Measurements from ENCODE around the gene SPAG9.

Gene SPAG9

GRCh38 chr17:51121620-51122472, 1.2 kb upstream of the SPAG9 start:
- no peaks in the 10 kb centered on the region for H3K9me3 ChIP-seq (ENCODE audit: control insufficient read depth, insufficient read depth, low read depth, low read length)
- CTCF ChIA-PET: interaction anchor here (0.6 to 1.8 kb wide), 5 partner anchors 31 to 270 kb away, joined by 4 to 9 read pairs (median 5); partner anchors contain the start of gene NME1
- peak overlapping the region; percentile 61 for H3K4me3 ChIP-seq (ENCODE audit: low read depth, low read length)
- peak overlapping the region; percentile 95 for H3K27ac ChIP-seq (ENCODE audit: extremely low read depth, low read depth, low read length)
- POLR2A ChIA-PET: interaction anchor here (1.0 to 2.7 kb wide), 9 partner anchors 8 to 339 kb away, joined by 3 to 23 read pairs (median 5); partner anchors contain the start of genes NME1, NME2 and TOB1
- peaks cover 14% of the 10 kb centered on the region for H3K4me1 ChIP-seq (ENCODE audit: control insufficient read depth, insufficient read depth, low read length)
- H3K36me3 ChIP-seq (ENCODE audit: control insufficient read depth in 2 of 2, insufficient read depth in 1 of 2, low read length in 2 of 2): no peaks in the 10 kb centered on the region
- TF ChIP-seq ZNF580 (tag by site-specific recombination; IDR thresholded peaks at IDR 0.05) (peak; percentile 52), TSHZ1 (tag by site-specific recombination; IDR thresholded peaks at IDR 0.05; ENCODE audit: borderline replicate concordance) (peak; percentile 58; the same call in 1 of the 2 replicates), ZNF785 (tag by site-specific recombination; IDR thresholded peaks at IDR 0.05) (no peak), SCRT1 (tag by site-specific recombination; IDR thresholded peaks at IDR 0.05; ENCODE audit: borderline replicate concordance) (no peak), ZNF560 (tag by site-specific recombination; IDR thresholded peaks at IDR 0.05; ENCODE audit: borderline replicate concordance) (no peak), ZNF112 (tag by site-specific recombination; IDR thresholded peaks at IDR 0.05) (no peak), ZNF843 (tag by site-specific recombination; IDR thresholded peaks at IDR 0.05) (peak; percentile 72), ZNF645 (tag by site-specific recombination; IDR thresholded peaks at IDR 0.05) (no peak), ZBTB20 (tag by site-specific recombination; IDR thresholded peaks at IDR 0.05) (peak; percentile 66; the same call in 1 of the 2 replicates), FEZF1 (tag by site-specific recombination; IDR thresholded peaks at IDR 0.05) (no peak; the same call in 1 of the 2 replicates), ZNF692 (tag by site-specific recombination; IDR thresholded peaks at IDR 0.05) (peak; percentile 62), SP2 (tag by site-specific recombination; IDR thresholded peaks at IDR 0.05) (peak; percentile 90), GLIS1 (tag by site-specific recombination; IDR thresholded peaks at IDR 0.05) (peak; percentile 97), ZNF426 (tag by site-specific recombination; IDR thresholded peaks at IDR 0.05) (no peak), ZNF677 (tag by site-specific recombination; IDR thresholded peaks at IDR 0.05) (no peak), ZNF121 (tag by site-specific recombination; IDR thresholded peaks at IDR 0.05) (no peak), ZNF660 (tag by site-specific recombination; IDR thresholded peaks at IDR 0.05) (no peak), ZNF600 (tag by site-specific recombination; IDR thresholded peaks at IDR 0.05) (peak; percentile 89), ZNF16 (tag by site-specific recombination; IDR thresholded peaks at IDR 0.05; ENCODE audit: low read depth) (no peak; the same call in 1 of the 2 replicates), REST (tag by site-specific recombination; IDR thresholded peaks at IDR 0.05) (no peak), ZNF274 (IDR thresholded peaks at IDR 0.05; ENCODE audit: low read length) (no peak), ZNF274 (tag by site-specific recombination; IDR thresholded peaks at IDR 0.05; ENCODE audit: borderline replicate concordance) (no peak)
